ENCODE measurements around the gene ZNF425.

DNA sequence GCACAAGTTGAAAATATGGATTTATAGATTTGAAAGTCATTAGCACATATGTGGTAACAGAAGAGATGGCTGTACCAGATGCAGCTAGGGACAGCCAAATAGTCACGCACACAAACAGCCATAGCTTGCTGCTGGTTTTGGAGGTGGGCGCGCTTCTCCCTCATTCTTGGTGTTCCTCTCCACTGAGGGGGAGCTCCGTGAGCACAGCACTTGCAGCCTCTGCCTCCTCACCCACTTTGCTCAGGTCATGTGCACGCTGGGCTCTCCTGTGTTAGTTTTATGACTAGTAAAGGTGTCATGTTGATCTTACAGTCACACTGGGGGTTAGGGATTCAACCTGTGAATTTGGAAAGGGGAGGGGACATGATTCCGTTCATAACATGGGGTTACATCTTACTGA, 27.1 kb downstream of the ZNF425 start:
- TF ChIP-seq, protein P1, sequence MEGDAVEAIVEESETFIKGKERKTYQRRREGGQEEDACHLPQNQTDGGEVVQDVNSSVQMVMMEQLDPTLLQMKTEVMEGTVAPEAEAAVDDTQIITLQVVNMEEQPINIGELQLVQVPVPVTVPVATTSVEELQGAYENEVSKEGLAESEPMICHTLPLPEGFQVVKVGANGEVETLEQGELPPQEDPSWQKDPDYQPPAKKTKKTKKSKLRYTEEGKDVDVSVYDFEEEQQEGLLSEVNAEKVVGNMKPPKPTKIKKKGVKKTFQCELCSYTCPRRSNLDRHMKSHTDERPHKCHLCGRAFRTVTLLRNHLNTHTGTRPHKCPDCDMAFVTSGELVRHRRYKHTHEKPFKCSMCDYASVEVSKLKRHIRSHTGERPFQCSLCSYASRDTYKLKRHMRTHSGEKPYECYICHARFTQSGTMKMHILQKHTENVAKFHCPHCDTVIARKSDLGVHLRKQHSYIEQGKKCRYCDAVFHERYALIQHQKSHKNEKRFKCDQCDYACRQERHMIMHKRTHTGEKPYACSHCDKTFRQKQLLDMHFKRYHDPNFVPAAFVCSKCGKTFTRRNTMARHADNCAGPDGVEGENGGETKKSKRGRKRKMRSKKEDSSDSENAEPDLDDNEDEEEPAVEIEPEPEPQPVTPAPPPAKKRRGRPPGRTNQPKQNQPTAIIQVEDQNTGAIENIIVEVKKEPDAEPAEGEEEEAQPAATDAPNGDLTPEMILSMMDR (conservative IDR thresholded peaks at IDR 0.05; ENCODE audit: low read length), result no peak
- TF ChIP-seq EZH2phosphoT487 (IDR thresholded peaks at IDR 0.05; ENCODE audit: borderline replicate concordance, low read depth, low read length), result no peak
